HCT116 (cell line): ENCODE results near the gene NACAD. TPM values are rescaled to one million over a fixed set of nuclear protein-coding genes. Genes with fewer than 3 reads are reported as not detected.

ENCODE experiments used
- ATAC-seq: fragments of 200-7000 bp; cut with Tn5 transposase; 2 replicates; pipeline ENCODE4 v1.9.1; 2020; ENCODE audit warnings: mild to moderate bottlenecking, moderate library complexity
- BruUV-seq: library from RNA; stranded (reverse); fragments of 400-500 nt; replicated peaks from 2 replicates; lab custom pipeline; 2021; lab: Mats Ljungman, UMichigan
- CTCF ChIA-PET: fragments of 300-600 bp; sonication (Branson Sonifier 250); formaldehyde crosslinking; loops from one replicate; lab custom pipeline; 2021; ENCODE audit warnings: antibody characterized with exemption; lab: Charles Lee
- POLR2A ChIA-PET: fragments of 300-600, 350-600 bp; sonication (Branson Sonifier 250); formaldehyde crosslinking; loops from one replicate; lab custom pipeline; 2021; ENCODE audit warnings: antibody characterized with exemption; lab: Charles Lee
- RAD21 ChIA-PET, 2 experiments: fragments of 300-600 bp; sonication (Branson Sonifier 250); formaldehyde crosslinking; loops; one replicate each; lab custom pipeline; 2023; ENCODE audit warnings: low total read pairs in 2 of 2; ENCODE audit not compliant: uncharacterized antibody in 2 of 2, unreplicated experiment in 2 of 2, low non-redundant PET in 1 of 2; lab: Charles Lee
- DNase-seq: peaks from one replicate; pipeline ENCODE4 v3.0.0-alpha.2; 2010; ENCODE audit warnings: low read depth, low spot score
- H2AFZ ChIP-seq: fragments of 200-600 bp; shearing (Covaris generic), sonication (generic); 2 replicates; pipeline ENCODE4 v1.6.1; 2017; ENCODE audit warnings: low read depth, mixed run types, mixed read lengths, antibody characterized with exemption, low read length; ENCODE audit not compliant: poor library complexity, severe bottlenecking
- H3K27ac ChIP-seq: 2 replicates; pipeline ENCODE4 v1.5.1; 2012; ENCODE audit warnings: low read depth, low read length
- H3K27me3 ChIP-seq: fragments of 200-600 bp; sonication (generic); 2 replicates; pipeline ENCODE4 v1.6.1; 2016; ENCODE audit warnings: mixed run types, low read length, mixed read lengths; ENCODE audit not compliant: insufficient read depth
- H3K36me3 ChIP-seq, 2 experiments: fragments of 200-500 bp in 1 of 2; fragments of 200-600 bp in 1 of 2; sonication (Bioruptor generic) in 1 of 2; sonication (generic) in 1 of 2; 2 replicates each; pipeline versions ENCODE4 v1.5.1 to v1.6.1; 2014 to 2016; ENCODE audit warnings: low read length in 2 of 2, inconsistent platforms in 1 of 2, mixed read lengths in 1 of 2, mixed run types in 1 of 2; ENCODE audit not compliant: insufficient read depth in 2 of 2, control insufficient read depth in 1 of 2
- H3K4me1 ChIP-seq, 2 experiments: fragments of 200-600 bp in 1 of 2; sonication (generic) in 1 of 2; 2 replicates each; pipeline versions ENCODE4 v1.5.1 to v1.6.1; 2012 to 2017; ENCODE audit warnings: low read length in 2 of 2, inconsistent platforms in 1 of 2, mild to moderate bottlenecking in 1 of 2, mixed read lengths in 1 of 2, mixed run types in 1 of 2, moderate library complexity in 1 of 2; ENCODE audit not compliant: insufficient read depth in 2 of 2, control insufficient read depth in 1 of 2
- H3K4me2 ChIP-seq: fragments of 200-600 bp; sonication (generic); 2 replicates; pipeline ENCODE4 v1.6.1; 2017; ENCODE audit warnings: mixed run types, low read length, mixed read lengths
- H3K4me3 ChIP-seq, 2 experiments: fragments of 200-600 bp in 1 of 2; sonication (generic) in 1 of 2; replicated peaks in 1 of 2; 2 replicates each; pipeline ENCODE4 v1.5.1; 2011 to 2016; ENCODE audit warnings: low read length in 2 of 2, control low read depth in 1 of 2, low read depth in 1 of 2, mild to moderate bottlenecking in 1 of 2, mixed read lengths in 1 of 2, mixed run types in 1 of 2
- H3K79me2 ChIP-seq: fragments of 200-600 bp; sonication (generic); 2 replicates; pipeline ENCODE4 v1.6.1; 2017; ENCODE audit warnings: mild to moderate bottlenecking, mixed run types, low read length, moderate library complexity, mixed read lengths; ENCODE audit not compliant: insufficient read depth
- H3K9ac ChIP-seq: fragments of 200-600 bp; sonication (generic); 2 replicates; pipeline ENCODE4 v1.6.1; 2016; ENCODE audit warnings: low read length, mixed read lengths
- H3K9me2 ChIP-seq: fragments of 200-600 bp; sonication (generic), shearing (Covaris generic); 2 replicates; pipeline ENCODE4 v1.6.1; 2017; ENCODE audit warnings: mixed run types, mild to moderate bottlenecking, moderate library complexity; ENCODE audit not compliant: insufficient read depth
- H3K9me3 ChIP-seq, 2 experiments: fragments of 200-500 bp in 1 of 2; fragments of 200-600 bp in 1 of 2; sonication (Bioruptor generic) in 1 of 2; sonication (generic) in 1 of 2; 2 replicates each; pipeline ENCODE4 v1.6.1; 2014 to 2017; ENCODE audit warnings: low read length in 2 of 2, mixed read lengths in 2 of 2, inconsistent platforms in 1 of 2, low read depth in 1 of 2, mild to moderate bottlenecking in 1 of 2, mixed run types in 1 of 2, moderate library complexity in 1 of 2; ENCODE audit not compliant: control insufficient read depth in 1 of 2, insufficient read depth in 1 of 2
- H4K20me1 ChIP-seq: fragments of 200-600 bp; sonication (generic), shearing (Covaris generic); 2 replicates; pipeline ENCODE4 v1.6.1; 2017; ENCODE audit warnings: mixed run types, mild to moderate bottlenecking, moderate library complexity; ENCODE audit not compliant: insufficient read depth
- CBX3 ChIP-seq: IDR thresholded peaks from 2 replicates; pipeline ENCODE4 v1.6.1; 2012; ENCODE audit warnings: low read depth
- EZH2phosphoT487 ChIP-seq: fragments of 200-600 bp; IDR thresholded peaks from 2 replicates; pipeline ENCODE4 v1.6.1; 2018; ENCODE audit warnings: antibody characterized with exemption, borderline replicate concordance
- FOSL1 ChIP-seq: IDR thresholded peaks from 2 replicates; pipeline ENCODE4 v1.6.1; 2012; ENCODE audit warnings: low read depth
- JUND ChIP-seq: IDR thresholded peaks from 2 replicates; pipeline ENCODE4 v1.6.1; 2012
- POLR2A ChIP-seq: IDR thresholded peaks from 2 replicates; pipeline ENCODE4 v1.7.0; 2011; ENCODE audit warnings: borderline replicate concordance; ENCODE audit not compliant: insufficient read depth, insufficient read length; ENCODE audit errors: extremely low read depth
- POLR2AphosphoS5 ChIP-seq: IDR thresholded peaks from 2 replicates; pipeline ENCODE4 v1.6.1; 2011; ENCODE audit warnings: mild to moderate bottlenecking, low read depth, low read length, moderate library complexity
- SP1 ChIP-seq: IDR thresholded peaks from 2 replicates; pipeline ENCODE4 v1.6.1; 2012; ENCODE audit warnings: low read depth
- SRF ChIP-seq: IDR thresholded peaks from 2 replicates; pipeline ENCODE4 v1.6.1; 2012; ENCODE audit warnings: low read depth
- YY1 ChIP-seq: IDR thresholded peaks from 2 replicates; pipeline ENCODE4 v1.6.1; 2011; ENCODE audit warnings: low read length, low read depth, moderate library complexity, mild to moderate bottlenecking; ENCODE audit not compliant: insufficient replicate concordance; ENCODE audit errors: extremely low read depth
- ZBTB33 ChIP-seq: IDR thresholded peaks from 2 replicates; pipeline ENCODE4 v1.6.1; 2011; ENCODE audit warnings: mild to moderate bottlenecking, low read length, moderate library complexity; ENCODE audit not compliant: insufficient replicate concordance; ENCODE audit errors: extremely low read depth
- intact Hi-C: fragments of 100-400 bp; cut with micrococcal nuclease; formaldehyde crosslinking; loops from 2 replicates; pipeline ENCODE4 v1.10.0; 2022
- total RNA-seq: library from RNA; stranded (reverse); gene quantifications from one replicate; pipeline ENCODE4 v1.2.1, GENCODE V29; 2021; ENCODE audit not compliant: unreplicated experiment
- TF ChIP-seq, protein P1 (sequence below): IDR thresholded peaks from 2 replicates; pipeline ENCODE4 v1.6.1; 2012
- TF ChIP-seq, protein P2 (sequence below): IDR thresholded peaks from 2 replicates; pipeline ENCODE4 v1.6.1; 2012
- TF ChIP-seq, protein P3 (sequence below): IDR thresholded peaks from 2 replicates; pipeline ENCODE4 v1.6.1; 2012; ENCODE audit warnings: low read depth

Gene NACAD
- total RNA-seq, 1 experiment from 2014 or later: 0.05 TPM

DNA sequence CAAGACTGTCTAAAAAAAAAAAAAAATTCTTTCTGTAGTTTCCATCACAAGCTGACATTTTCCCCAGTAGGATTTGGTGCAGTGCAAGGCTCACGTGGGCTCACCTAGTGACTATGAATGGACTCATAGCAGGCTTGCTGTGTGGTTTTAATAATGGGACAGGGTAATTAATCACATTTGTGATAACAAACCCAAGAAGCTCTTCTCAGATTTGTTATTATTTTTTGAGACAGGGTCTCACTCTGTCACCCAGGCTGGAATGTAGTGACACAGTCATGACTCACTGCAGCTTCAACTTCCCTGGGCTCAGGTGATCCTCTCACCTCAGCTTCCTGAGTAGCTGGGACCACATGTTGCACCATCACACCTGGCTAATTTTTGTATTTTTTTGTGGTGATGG, 40.0 kb downstream of the NACAD start (continued):
- TF ChIP-seq, protein P1, sequence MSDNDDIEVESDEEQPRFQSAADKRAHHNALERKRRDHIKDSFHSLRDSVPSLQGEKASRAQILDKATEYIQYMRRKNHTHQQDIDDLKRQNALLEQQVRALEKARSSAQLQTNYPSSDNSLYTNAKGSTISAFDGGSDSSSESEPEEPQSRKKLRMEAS: peak; percentile 57
- TF ChIP-seq, all 23 proteins: peak for 4

- Histone ChIP-seq H3K36me3 (no peaks in the 10 kb centered on the region; a peak in 2 of 4 replicates), H3K27me3 (no peaks in the 10 kb centered on the region), H3K4me2 (no peak overlapping the region), H2AFZ (no peak overlapping the region), H3K4me3 (no peak overlapping the region), H3K79me2 (no peaks in the 10 kb centered on the region), H3K4me1 (peaks cover 0 to 16% of the 10 kb centered on the region in 2 experiments; a peak in 2 of 4 replicates), H3K9ac (no peak overlapping the region)
- ATAC-seq (no peak), DNase-seq (no peak)
- intact Hi-C loops: no loop called here
- TF ChIP-seq POLR2AphosphoS5: no peak
- no peak for TF ChIP-seq SRF
- TF ChIP-seq JUND: no peak
- TF ChIP-seq, protein P2, sequence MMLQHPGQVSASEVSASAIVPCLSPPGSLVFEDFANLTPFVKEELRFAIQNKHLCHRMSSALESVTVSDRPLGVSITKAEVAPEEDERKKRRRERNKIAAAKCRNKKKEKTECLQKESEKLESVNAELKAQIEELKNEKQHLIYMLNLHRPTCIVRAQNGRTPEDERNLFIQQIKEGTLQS: no peak
- no peak for TF ChIP-seq SP1
- no peak for TF ChIP-seq POLR2A
- TF ChIP-seq, protein P3, sequence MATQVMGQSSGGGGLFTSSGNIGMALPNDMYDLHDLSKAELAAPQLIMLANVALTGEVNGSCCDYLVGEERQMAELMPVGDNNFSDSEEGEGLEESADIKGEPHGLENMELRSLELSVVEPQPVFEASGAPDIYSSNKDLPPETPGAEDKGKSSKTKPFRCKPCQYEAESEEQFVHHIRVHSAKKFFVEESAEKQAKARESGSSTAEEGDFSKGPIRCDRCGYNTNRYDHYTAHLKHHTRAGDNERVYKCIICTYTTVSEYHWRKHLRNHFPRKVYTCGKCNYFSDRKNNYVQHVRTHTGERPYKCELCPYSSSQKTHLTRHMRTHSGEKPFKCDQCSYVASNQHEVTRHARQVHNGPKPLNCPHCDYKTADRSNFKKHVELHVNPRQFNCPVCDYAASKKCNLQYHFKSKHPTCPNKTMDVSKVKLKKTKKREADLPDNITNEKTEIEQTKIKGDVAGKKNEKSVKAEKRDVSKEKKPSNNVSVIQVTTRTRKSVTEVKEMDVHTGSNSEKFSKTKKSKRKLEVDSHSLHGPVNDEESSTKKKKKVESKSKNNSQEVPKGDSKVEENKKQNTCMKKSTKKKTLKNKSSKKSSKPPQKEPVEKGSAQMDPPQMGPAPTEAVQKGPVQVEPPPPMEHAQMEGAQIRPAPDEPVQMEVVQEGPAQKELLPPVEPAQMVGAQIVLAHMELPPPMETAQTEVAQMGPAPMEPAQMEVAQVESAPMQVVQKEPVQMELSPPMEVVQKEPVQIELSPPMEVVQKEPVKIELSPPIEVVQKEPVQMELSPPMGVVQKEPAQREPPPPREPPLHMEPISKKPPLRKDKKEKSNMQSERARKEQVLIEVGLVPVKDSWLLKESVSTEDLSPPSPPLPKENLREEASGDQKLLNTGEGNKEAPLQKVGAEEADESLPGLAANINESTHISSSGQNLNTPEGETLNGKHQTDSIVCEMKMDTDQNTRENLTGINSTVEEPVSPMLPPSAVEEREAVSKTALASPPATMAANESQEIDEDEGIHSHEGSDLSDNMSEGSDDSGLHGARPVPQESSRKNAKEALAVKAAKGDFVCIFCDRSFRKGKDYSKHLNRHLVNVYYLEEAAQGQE: no peak
- no peak for TF ChIP-seq ZBTB33
- TF ChIP-seq EZH2phosphoT487: no peak
- no peak for TF ChIP-seq FOSL1
- no peak for TF ChIP-seq YY1
- no peak for TF ChIP-seq CBX3
- TF ChIP-seq, all 23 proteins: peak for 0
- Histone ChIP-seq H4K20me1 (no peaks in the 10 kb centered on the region), H3K9me2 (no peaks in the 10 kb centered on the region), H3K9me3 (no peaks in the 10 kb centered on the region), H3K27ac (no peak overlapping the region)
- BruUV-seq: no TSS peak
- ChIA-PET RAD21 (no interaction called here), CTCF (no interaction called here), POLR2A (no interaction called here)
Observed at GRCh38 chr7:45044338-45044737, 44.4 kb downstream of the NACAD start.
